B cell (primary cell): Measurements from ENCODE around the gene ATP8A2.

ENCODE experiments used
- CTCF ChIP-seq: fragments of 200-600 bp; IDR thresholded peaks from one replicate; pipeline ENCODE4 v1.8.0; 2022; ENCODE audit warnings: antibody characterized with exemption, mild to moderate bottlenecking
- EZH2 ChIP-seq: IDR thresholded peaks from 2 replicates; pipeline ENCODE4 v1.6.1; 2012; ENCODE audit warnings: borderline replicate concordance, low read depth, mild to moderate bottlenecking, moderate library complexity, low read length; ENCODE audit not compliant: insufficient read depth, poor library complexity, severe bottlenecking

- TF ChIP-seq CTCF (no peak), EZH2 (no peak)
Observed at GRCh38 chr13:25811506-25811905, 439.7 kb downstream of the ATP8A2 start.
